Measurements from ENCODE around the gene ZBTB20. TPM values are rescaled to one million over a fixed set of nuclear protein-coding genes. Genes with fewer than 3 reads are reported as not detected.

ZBTB20 gene
- polyA plus RNA-seq, 3 donors, result 1.3 to 3.2 (median 2.0) TPM

GRCh38 chr3:114411190-114411668 is 735.9 kb downstream of the ZBTB20 start:
- Mint-ChIP-seq H3K36me3 (no peaks in the 10 kb centered on the region), H3K27ac (no peak overlapping the region), H3K9me3 (no peaks in the 10 kb centered on the region), H3K27me3 (ENCODE audit: low read depth in 3 of 3) (no peaks in the 10 kb centered on the region), H3K4me3 (no peak overlapping the region), H3K4me1 (no peaks in the 10 kb centered on the region)
- no peak overlapping the region for H3K4me3 ChIP-seq (replicated peaks in 1 of 3; ENCODE audit: low read depth in 2 of 3, low read length in 3 of 3)
- no peaks in the 10 kb centered on the region for H3K4me1 ChIP-seq (ENCODE audit: control insufficient read depth in 1 of 2, insufficient read depth in 2 of 2, low read length in 2 of 2)
- no peaks in the 10 kb centered on the region for H4K20me1 ChIP-seq (ENCODE audit: insufficient read depth, low read length)
- H2AFZ ChIP-seq (ENCODE audit: insufficient read depth, low read depth, low read length, poor library complexity, severe bottlenecking), result no peak overlapping the region
- WGBS (ENCODE audit: insufficient coverage), result 80% methylated on average over 1 of the region's 3 CpGs
- no peak overlapping the region for H3K9ac ChIP-seq (ENCODE audit: insufficient read depth, low read length, poor library complexity, severe bottlenecking)
- no peak overlapping the region for H3K27ac ChIP-seq (ENCODE audit: low read depth in 1 of 2, low read length in 2 of 2)
- intact Hi-C loops (cut with micrococcal nuclease), result no loop called here
- DNase-seq, result no peak
- H3K36me3 ChIP-seq (replicated peaks in 1 of 2; ENCODE audit: control insufficient read depth in 1 of 2, insufficient read depth in 2 of 2, low read length in 2 of 2), result no peaks in the 10 kb centered on the region
- H3K27me3 ChIP-seq (ENCODE audit: control insufficient read depth in 2 of 2, insufficient read depth in 2 of 2, low read length in 2 of 2), result no peaks in the 10 kb centered on the region
- no peak overlapping the region for H3K4me2 ChIP-seq (replicated peaks; ENCODE audit: extremely low read depth, low read length, poor library complexity, severe bottlenecking)
- TF ChIP-seq, protein P1, sequence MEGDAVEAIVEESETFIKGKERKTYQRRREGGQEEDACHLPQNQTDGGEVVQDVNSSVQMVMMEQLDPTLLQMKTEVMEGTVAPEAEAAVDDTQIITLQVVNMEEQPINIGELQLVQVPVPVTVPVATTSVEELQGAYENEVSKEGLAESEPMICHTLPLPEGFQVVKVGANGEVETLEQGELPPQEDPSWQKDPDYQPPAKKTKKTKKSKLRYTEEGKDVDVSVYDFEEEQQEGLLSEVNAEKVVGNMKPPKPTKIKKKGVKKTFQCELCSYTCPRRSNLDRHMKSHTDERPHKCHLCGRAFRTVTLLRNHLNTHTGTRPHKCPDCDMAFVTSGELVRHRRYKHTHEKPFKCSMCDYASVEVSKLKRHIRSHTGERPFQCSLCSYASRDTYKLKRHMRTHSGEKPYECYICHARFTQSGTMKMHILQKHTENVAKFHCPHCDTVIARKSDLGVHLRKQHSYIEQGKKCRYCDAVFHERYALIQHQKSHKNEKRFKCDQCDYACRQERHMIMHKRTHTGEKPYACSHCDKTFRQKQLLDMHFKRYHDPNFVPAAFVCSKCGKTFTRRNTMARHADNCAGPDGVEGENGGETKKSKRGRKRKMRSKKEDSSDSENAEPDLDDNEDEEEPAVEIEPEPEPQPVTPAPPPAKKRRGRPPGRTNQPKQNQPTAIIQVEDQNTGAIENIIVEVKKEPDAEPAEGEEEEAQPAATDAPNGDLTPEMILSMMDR (IDR thresholded peaks at IDR 0.05), result no peak
- H3K9me3 ChIP-seq (replicated peaks in 1 of 2; ENCODE audit: control insufficient read depth in 1 of 2, insufficient read depth in 1 of 2, low read length in 2 of 2), result no peaks in the 10 kb centered on the region
- no peaks in the 10 kb centered on the region for H3K79me2 ChIP-seq (ENCODE audit: insufficient read depth, low read length)

DNA sequence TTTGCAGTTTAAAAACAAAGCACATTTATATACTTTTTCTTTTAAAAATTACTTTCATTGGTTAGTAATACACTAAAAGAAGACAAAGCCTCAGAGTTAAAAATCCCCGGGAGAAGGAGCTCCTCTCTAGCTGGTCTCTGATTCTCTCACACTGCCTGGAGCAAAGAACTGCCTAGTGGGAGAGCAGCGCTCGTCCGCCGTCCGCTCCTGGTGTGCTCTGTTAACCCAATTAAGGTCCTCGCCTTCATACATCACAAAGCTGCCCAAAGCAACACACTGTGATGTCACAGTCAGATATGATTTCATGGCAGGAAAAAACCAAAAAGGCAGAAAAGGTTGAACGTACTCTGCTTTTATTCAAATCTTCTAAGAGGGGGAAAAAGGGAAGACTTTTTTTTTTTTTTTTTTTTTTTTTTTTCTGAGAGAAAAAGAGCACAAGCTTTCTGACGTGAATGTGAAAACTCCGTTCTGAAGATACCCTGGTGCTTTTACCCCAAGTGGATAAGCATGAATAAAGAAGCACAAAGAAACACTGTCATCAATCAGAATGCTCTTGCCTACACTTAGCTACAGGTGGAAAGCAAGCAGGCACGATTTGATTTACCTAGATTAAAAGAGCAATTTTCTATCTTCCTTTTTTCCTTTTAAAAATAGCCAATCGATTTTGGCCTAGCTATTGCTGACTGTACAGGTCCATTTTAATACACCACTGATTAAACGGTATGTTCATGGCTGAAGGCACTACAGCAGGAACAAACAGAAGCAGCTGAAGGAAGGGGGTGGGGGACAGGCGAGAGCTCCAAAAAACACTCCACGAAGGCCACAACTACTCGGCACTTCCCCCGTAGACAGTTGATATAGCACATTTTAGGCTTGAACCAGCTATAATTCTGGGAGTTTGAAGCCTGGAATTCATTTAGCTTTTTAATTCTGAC is 738.1 kb downstream of the ZBTB20 start:
- Histone ChIP-seq H3K9me3 (replicated peaks in 1 of 2; ENCODE audit: control insufficient read depth in 1 of 2, insufficient read depth in 1 of 2, low read length in 2 of 2) (no peaks in the 10 kb centered on the region), H3K79me2 (ENCODE audit: insufficient read depth, low read length) (no peaks in the 10 kb centered on the region), H3K4me2 (replicated peaks; ENCODE audit: extremely low read depth, low read length, poor library complexity, severe bottlenecking) (no peak overlapping the region), H3K27ac (ENCODE audit: low read depth in 1 of 2, low read length in 2 of 2) (no peak overlapping the region), H3K9ac (ENCODE audit: insufficient read depth, low read length, poor library complexity, severe bottlenecking) (no peak overlapping the region), H4K20me1 (ENCODE audit: insufficient read depth, low read length) (no peaks in the 10 kb centered on the region), H2AFZ (ENCODE audit: insufficient read depth, low read depth, low read length, poor library complexity, severe bottlenecking) (no peak overlapping the region), H3K36me3 (replicated peaks in 1 of 2; ENCODE audit: control insufficient read depth in 1 of 2, insufficient read depth in 2 of 2, low read length in 2 of 2) (no peaks in the 10 kb centered on the region), H3K27me3 (ENCODE audit: control insufficient read depth in 2 of 2, insufficient read depth in 2 of 2, low read length in 2 of 2) (no peaks in the 10 kb centered on the region), H3K4me1 (ENCODE audit: control insufficient read depth in 1 of 2, insufficient read depth in 2 of 2, low read length in 2 of 2) (no peaks in the 10 kb centered on the region), H3K4me3 (replicated peaks in 1 of 3; ENCODE audit: low read depth in 2 of 3, low read length in 3 of 3) (no peak overlapping the region)
- no peak overlapping the region for H3K27ac Mint-ChIP-seq
- no peak overlapping the region for H3K4me3 Mint-ChIP-seq
- 92% methylated on average over 11 of the region's 17 CpGs for WGBS (ENCODE audit: insufficient coverage)
- intact Hi-C loops (cut with micrococcal nuclease), result no loop called here
- H3K9me3 Mint-ChIP-seq, result no peaks in the 10 kb centered on the region
- TF ChIP-seq, protein P1 (IDR thresholded peaks at IDR 0.05), result no peak
- H3K27me3 Mint-ChIP-seq (ENCODE audit: low read depth in 3 of 3), result no peaks in the 10 kb centered on the region
- no peak for DNase-seq
- no peaks in the 10 kb centered on the region for H3K36me3 Mint-ChIP-seq
- no peaks in the 10 kb centered on the region for H3K4me1 Mint-ChIP-seq

Measured in CD14-positive monocyte (primary cell).